SJSA1 (cell line): ENCODE measurements around the gene KIF26A. TPM values are rescaled to one million over a fixed set of nuclear protein-coding genes. Genes with fewer than 3 reads are reported as not detected.

Experiments used
- DNase-seq, 2 experiments: peaks; one replicate each; pipeline ENCODE4 v3.0.0-alpha.2; 2015 to 2020; ENCODE audit warnings: low spot score in 2 of 2, low read depth in 1 of 2
- H3K27ac ChIP-seq: fragments of 250-450 bp; sonication (Bioruptor Pico); 2 replicates; pipeline ENCODE4 v1.5.1; 2020; ENCODE audit warnings: mild to moderate bottlenecking, moderate library complexity
- H3K27me3 ChIP-seq: fragments of 250-450 bp; sonication (Bioruptor Pico); replicated peaks from 2 replicates; pipeline ENCODE4 v1.5.1; 2020; ENCODE audit warnings: mild to moderate bottlenecking, moderate library complexity
- H3K36me3 ChIP-seq: fragments of 250-450 bp; sonication (Bioruptor Pico); 2 replicates; pipeline ENCODE4 v1.5.1; 2020; ENCODE audit warnings: mild to moderate bottlenecking
- H3K4me1 ChIP-seq: fragments of 250-450 bp; sonication (Bioruptor Pico); replicated peaks from 2 replicates; pipeline ENCODE4 v1.6.1; 2021; ENCODE audit warnings: mild to moderate bottlenecking
- H3K4me3 ChIP-seq: fragments of 250-450 bp; sonication (Bioruptor Pico); 2 replicates; pipeline ENCODE4 v1.5.1; 2020; ENCODE audit warnings: mild to moderate bottlenecking
- H3K9me3 ChIP-seq: fragments of 250-450 bp; sonication (Bioruptor Pico); replicated peaks from 2 replicates; pipeline ENCODE4 v1.5.1; 2020; ENCODE audit warnings: mild to moderate bottlenecking
- total RNA-seq: library from RNA; depleted of rRNA; stranded (reverse); fragments of >200 nt; shearing (Covaris generic); gene quantifications from 2 replicates; pipeline ENCODE4 v1.2.3, GENCODE V29; 2014

KIF26A gene
- total RNA-seq, 1 experiment from 2014 or later: 0.05 TPM

- DNase-seq: no peak
- H3K36me3 ChIP-seq: no peaks in the 10 kb centered on the region
- no peaks in the 10 kb centered on the region for H3K9me3 ChIP-seq
- peaks cover 16% of the 10 kb centered on the region for H3K27me3 ChIP-seq
- H3K27ac ChIP-seq: no peak overlapping the region
- H3K4me1 ChIP-seq: no peaks in the 10 kb centered on the region
- no peak overlapping the region for H3K4me3 ChIP-seq
Measured at GRCh38 chr14:104196461-104197140, 58.2 kb downstream of the KIF26A start.

- Histone ChIP-seq H3K4me1 (no peaks in the 10 kb centered on the region), H3K4me3 (no peak overlapping the region), H3K27ac (no peak overlapping the region), H3K36me3 (no peaks in the 10 kb centered on the region), H3K27me3 (peaks cover 14% of the 10 kb centered on the region; the same call in 1 of the 2 replicates), H3K9me3 (no peaks in the 10 kb centered on the region)
- no peak for DNase-seq
Measured at GRCh38 chr14:104197449-104198247, 59.3 kb downstream of the KIF26A start.

GRCh38 chr14:104199266-104199895 lies 61.0 kb downstream of the KIF26A start:
- Histone ChIP-seq H3K27me3 (peaks cover 14% of the 10 kb centered on the region; the same call in 1 of the 2 replicates), H3K4me1 (no peaks in the 10 kb centered on the region), H3K36me3 (no peaks in the 10 kb centered on the region), H3K27ac (no peak overlapping the region), H3K4me3 (no peak overlapping the region), H3K9me3 (no peaks in the 10 kb centered on the region)
- DNase-seq: no peak

- Histone ChIP-seq H3K36me3 (no peaks in the 10 kb centered on the region), H3K4me3 (no peak overlapping the region), H3K9me3 (no peaks in the 10 kb centered on the region), H3K27me3 (peaks cover 14% of the 10 kb centered on the region; the same call in 1 of the 2 replicates), H3K4me1 (no peaks in the 10 kb centered on the region), H3K27ac (no peak overlapping the region)
- DNase-seq: no peak
Measured at GRCh38 chr14:104200106-104200505, 61.7 kb downstream of the KIF26A start.

- no peaks in the 10 kb centered on the region for H3K4me1 ChIP-seq
- DNase-seq: no peak
- peaks cover 14% of the 10 kb centered on the region; the same call in 1 of the 2 replicates for H3K27me3 ChIP-seq
- H3K36me3 ChIP-seq: no peaks in the 10 kb centered on the region
- H3K27ac ChIP-seq: no peak overlapping the region
- no peaks in the 10 kb centered on the region for H3K9me3 ChIP-seq
- no peak overlapping the region for H3K4me3 ChIP-seq
Measured at GRCh38 chr14:104200591-104200990, 62.2 kb downstream of the KIF26A start.

GRCh38 chr14:104201063-104201462 lies 62.7 kb downstream of the KIF26A start:
- H3K4me3 ChIP-seq: no peak overlapping the region
- no peaks in the 10 kb centered on the region for H3K9me3 ChIP-seq

GRCh38 chr14:104201496-104201895 lies 63.1 kb downstream of the KIF26A start:
- no peak for DNase-seq
- Histone ChIP-seq H3K27me3 (peaks cover 14% of the 10 kb centered on the region; the same call in 1 of the 2 replicates), H3K9me3 (no peaks in the 10 kb centered on the region), H3K36me3 (no peaks in the 10 kb centered on the region), H3K27ac (no peak overlapping the region), H3K4me1 (no peaks in the 10 kb centered on the region), H3K4me3 (no peak overlapping the region)

More at GRCh38 chr14:104201063-104201462, 62.7 kb downstream of the KIF26A start:
- H3K36me3 ChIP-seq: no peaks in the 10 kb centered on the region
- no peak for DNase-seq
- no peaks in the 10 kb centered on the region for H3K4me1 ChIP-seq
- no peak overlapping the region for H3K27ac ChIP-seq
- H3K27me3 ChIP-seq: peaks cover 14% of the 10 kb centered on the region; the same call in 1 of the 2 replicates

GRCh38 chr14:104202259-104203070 lies 64.1 kb downstream of the KIF26A start:
- DNase-seq: no peak
- H3K4me1 ChIP-seq: no peaks in the 10 kb centered on the region
- H3K4me3 ChIP-seq: no peak overlapping the region
- H3K27me3 ChIP-seq: peaks cover 11% of the 10 kb centered on the region; the same call in 1 of the 2 replicates
- H3K9me3 ChIP-seq: no peaks in the 10 kb centered on the region
- no peak overlapping the region for H3K27ac ChIP-seq
- H3K36me3 ChIP-seq: no peaks in the 10 kb centered on the region

- Histone ChIP-seq H3K27ac (no peak overlapping the region), H3K9me3 (no peaks in the 10 kb centered on the region), H3K4me3 (no peak overlapping the region), H3K27me3 (peaks cover 9% of the 10 kb centered on the region; the same call in 1 of the 2 replicates), H3K4me1 (no peaks in the 10 kb centered on the region), H3K36me3 (no peaks in the 10 kb centered on the region)
- no peak for DNase-seq
Measured at GRCh38 chr14:104203071-104203425, 64.7 kb downstream of the KIF26A start.

GRCh38 chr14:104204660-104205149 lies 66.3 kb downstream of the KIF26A start:
- Histone ChIP-seq H3K27me3 (peaks cover 9% of the 10 kb centered on the region; the same call in 1 of the 2 replicates), H3K4me3 (no peak overlapping the region), H3K9me3 (no peaks in the 10 kb centered on the region), H3K4me1 (no peaks in the 10 kb centered on the region), H3K27ac (no peak overlapping the region), H3K36me3 (no peaks in the 10 kb centered on the region)
- no peak for DNase-seq

- Histone ChIP-seq H3K36me3 (no peaks in the 10 kb centered on the region), H3K27me3 (peaks cover 9% of the 10 kb centered on the region; the same call in 1 of the 2 replicates), H3K4me3 (no peak overlapping the region), H3K9me3 (no peaks in the 10 kb centered on the region), H3K4me1 (no peaks in the 10 kb centered on the region), H3K27ac (no peak overlapping the region)
- DNase-seq: no peak
Measured at GRCh38 chr14:104205781-104206180, 67.4 kb downstream of the KIF26A start.

- H3K4me1 ChIP-seq: no peaks in the 10 kb centered on the region
- H3K4me3 ChIP-seq: no peak overlapping the region
- peaks cover 9% of the 10 kb centered on the region; the same call in 1 of the 2 replicates for H3K27me3 ChIP-seq
- no peak overlapping the region for H3K27ac ChIP-seq
- no peaks in the 10 kb centered on the region for H3K9me3 ChIP-seq
- no peaks in the 10 kb centered on the region for H3K36me3 ChIP-seq
- no peak for DNase-seq
Measured at GRCh38 chr14:104206281-104206904, 68.0 kb downstream of the KIF26A start.
